Measurements from ENCODE around the gene IL32.

IL32 gene

GRCh38 chr16:3029491-3030221 lies 35.8 kb upstream of the IL32 start:
- TF ChIP-seq CTCF (IDR thresholded peaks at IDR 0.05; ENCODE audit: control insufficient read depth, insufficient read depth, low read depth, low read length, missing control alignments) = no peak
- H3K4me3 ChIP-seq (ENCODE audit: control insufficient read depth, low read depth, low read length) = no peak overlapping the region; the same call in 1 of the 2 replicates
- DNase-seq (ENCODE audit: low read depth) = no peak

DNA sequence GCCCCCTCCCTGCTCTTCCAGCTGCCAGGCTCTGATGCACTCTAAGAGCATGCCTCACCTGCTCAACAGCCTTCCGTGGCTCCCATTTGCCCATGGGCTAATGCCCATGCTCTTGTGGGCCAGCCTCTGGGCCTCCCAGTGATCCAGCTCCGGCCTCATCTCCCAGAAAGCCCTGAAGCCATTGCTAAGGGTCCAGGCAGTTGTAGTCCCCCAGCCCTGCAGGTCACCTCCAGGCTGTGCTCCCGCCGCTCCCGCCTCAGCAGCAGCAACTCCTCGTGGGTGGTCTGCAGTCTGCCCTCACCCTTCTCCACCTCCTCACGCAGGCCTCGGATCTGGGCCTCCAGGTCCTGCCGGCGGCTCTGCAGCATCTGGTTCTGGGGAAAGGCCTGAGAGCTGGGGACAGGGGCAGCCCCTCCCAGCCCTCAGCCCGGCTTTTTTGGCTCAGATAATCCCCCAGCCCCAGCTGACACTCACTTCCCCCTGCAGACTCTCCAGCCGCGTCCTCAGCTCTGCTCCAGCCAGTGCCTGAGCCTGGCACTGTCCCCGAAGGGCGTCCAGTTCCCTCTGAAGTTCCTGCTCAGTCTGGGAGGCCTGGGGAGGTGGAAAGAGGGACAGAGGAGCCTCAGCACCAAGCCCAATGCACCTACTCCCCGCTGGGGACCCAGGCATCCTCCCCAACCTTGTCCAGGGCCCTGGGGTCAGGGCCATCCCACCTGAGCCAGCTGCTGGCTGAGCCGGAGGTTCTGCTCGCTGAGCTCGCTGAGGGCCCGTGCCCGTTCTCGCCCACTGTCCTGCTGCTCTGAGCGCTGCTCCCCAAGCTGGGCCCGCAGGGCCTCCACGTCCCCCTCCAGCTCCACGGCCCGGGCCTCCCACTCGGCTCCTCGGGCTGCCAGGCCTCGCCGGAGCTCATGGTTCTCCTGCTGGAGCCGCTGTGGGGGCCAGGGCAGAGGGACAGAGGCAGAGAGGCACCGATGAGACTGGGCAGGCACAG lies 34.9 kb upstream of the IL32 start:
- no peak for TF ChIP-seq CTCF (IDR thresholded peaks at IDR 0.05; ENCODE audit: control insufficient read depth, insufficient read depth, low read depth, low read length, missing control alignments)
- no peak overlapping the region for H3K4me3 ChIP-seq (ENCODE audit: control insufficient read depth, low read depth, low read length)
- DNase-seq (ENCODE audit: low read depth) = no peak

- no peak for TF ChIP-seq CTCF (IDR thresholded peaks at IDR 0.05; ENCODE audit: control insufficient read depth, insufficient read depth, low read depth, low read length, missing control alignments)
- DNase-seq (ENCODE audit: low read depth) = no peak
- no peak overlapping the region for H3K4me3 ChIP-seq (ENCODE audit: control insufficient read depth, low read depth, low read length)
Measured at GRCh38 chr16:3032624-3033023, 32.8 kb upstream of the IL32 start.

GRCh38 chr16:3035289-3035971 lies 30.0 kb upstream of the IL32 start:
- no peak overlapping the region for H3K4me3 ChIP-seq (ENCODE audit: control insufficient read depth, low read depth, low read length)
- DNase-seq (ENCODE audit: low read depth) = no peak
- TF ChIP-seq CTCF (IDR thresholded peaks at IDR 0.05; ENCODE audit: control insufficient read depth, insufficient read depth, low read depth, low read length, missing control alignments) = no peak

- no peak for DNase-seq (ENCODE audit: low read depth)
- no peak for TF ChIP-seq CTCF (IDR thresholded peaks at IDR 0.05; ENCODE audit: control insufficient read depth, insufficient read depth, low read depth, low read length, missing control alignments)
- no peak overlapping the region for H3K4me3 ChIP-seq (ENCODE audit: control insufficient read depth, low read depth, low read length)
Measured at GRCh38 chr16:3035972-3036725, 29.3 kb upstream of the IL32 start.

All from AG09309 (cell line).